K562 (cell line): ENCODE measurements around the gene ASB10. TPM values are rescaled to one million over a fixed set of nuclear protein-coding genes. Genes with fewer than 3 reads are reported as not detected.

Experiments used
- CHD1 ChIP-seq: fragments of 200-600 bp; sonication (generic); IDR thresholded peaks from one replicate; pipeline ENCODE4 v1.6.1; 2012; ENCODE audit warnings: mild to moderate bottlenecking, moderate library complexity, low read length, inconsistent platforms
- CUX1 ChIP-seq: fragments of 200-800 bp; sonication (Bioruptor generic); IDR thresholded peaks from 2 replicates; pipeline ENCODE4 v1.6.1; 2016; ENCODE audit warnings: missing genetic modification characterization, missing compliant biosample characterization
- JUND ChIP-seq, 2 experiments: IDR thresholded peaks; 2 replicates in 1 of 2; 3 replicates in 1 of 2; pipeline ENCODE4 v1.6.1; 2011; ENCODE audit warnings: borderline replicate concordance in 2 of 2, low read depth in 2 of 2, low read length in 2 of 2, improper control_type of control experiment in 1 of 2, missing biosample characterization in 1 of 2, missing genetic modification characterization in 1 of 2, missing genetic modification reagents in 1 of 2
- TOE1 ChIP-seq, 2 experiments: fragments of 450-650 bp in 1 of 2; sonication (generic) in 1 of 2; formaldehyde crosslinking in 1 of 2; IDR thresholded peaks; 2 replicates each; pipeline versions ENCODE4 v1.7.1 to v1.8.0; 2016 to 2022; ENCODE audit warnings: borderline replicate concordance in 2 of 2, mild to moderate bottlenecking in 2 of 2, antibody characterized with exemption in 1 of 2, inconsistent platforms in 1 of 2, low read depth in 1 of 2, missing genetic modification reagents in 1 of 2, moderate library complexity in 1 of 2
- ZBTB43 ChIP-seq: sonication (generic); formaldehyde crosslinking; IDR thresholded peaks from 2 replicates; pipeline ENCODE4 v1.8.0; 2023; ENCODE audit warnings: mild to moderate bottlenecking, missing genetic modification reagents
- ZNF347 ChIP-seq: fragments of 450-650 bp; formaldehyde crosslinking; IDR thresholded peaks from 2 replicates; pipeline ENCODE4 v1.4.0; 2020; ENCODE audit warnings: low read depth, mild to moderate bottlenecking, moderate library complexity
- ZNF444 ChIP-seq: fragments of 250-450 bp; sonication (Bioruptor Pico); IDR thresholded peaks from 2 replicates; pipeline ENCODE4 v1.4.0; 2020; ENCODE audit warnings: mild to moderate bottlenecking, moderate library complexity
- polyA plus RNA-seq, 8 experiments: library from polyadenylated mRNA; depleted of rRNA in 4 of 8; stranded (reverse) in 5 of 8; unstranded in 3 of 8; fragments of >200 nt; fragmentation: Nextera tagmentation in 2 of 8; fragmentation: Illumina TruSeq in 1 of 8; extraction: Ambion mirVana in 2 of 8; extraction: Trizol in 1 of 8; gene quantifications; 2 replicates each; pipeline versions ENCODE4 v1.2.1 to v1.2.3, GENCODE V29; 2011 to 2014; ENCODE audit warnings: inconsistent platforms in 1 of 8, missing spikeins in 1 of 8
- total RNA-seq, 7 experiments: library from RNA; depleted of rRNA in 6 of 7; stranded (reverse); fragments of >200 nt in 6 of 7; fragmentation: Illumina TruSeq in 2 of 7; extraction: Trizol in 2 of 7; gene quantifications; 2 replicates each; pipeline versions ENCODE4 v1.2.1 to v1.2.3, GENCODE V29; 2011 to 2021; ENCODE audit warnings: low replicate concordance in 1 of 7
- TF ChIP-seq, protein P1 (sequence below): sonication (generic); formaldehyde crosslinking; IDR thresholded peaks from 2 replicates; pipeline ENCODE4 v1.8.0; 2022; ENCODE audit warnings: missing genetic modification reagents, mild to moderate bottlenecking, borderline replicate concordance
- TF ChIP-seq, protein P2 (sequence below): sonication (generic); formaldehyde crosslinking; IDR thresholded peaks from 2 replicates; pipeline ENCODE4 v1.4.0; 2020; ENCODE audit warnings: mild to moderate bottlenecking, missing genetic modification reagents

ASB10 gene
- total and polyA plus RNA-seq, 9 of the 15 experiments (the other 6 are each of a cell fraction or from before 2014, with no cell fraction given) = not detected

DNA sequence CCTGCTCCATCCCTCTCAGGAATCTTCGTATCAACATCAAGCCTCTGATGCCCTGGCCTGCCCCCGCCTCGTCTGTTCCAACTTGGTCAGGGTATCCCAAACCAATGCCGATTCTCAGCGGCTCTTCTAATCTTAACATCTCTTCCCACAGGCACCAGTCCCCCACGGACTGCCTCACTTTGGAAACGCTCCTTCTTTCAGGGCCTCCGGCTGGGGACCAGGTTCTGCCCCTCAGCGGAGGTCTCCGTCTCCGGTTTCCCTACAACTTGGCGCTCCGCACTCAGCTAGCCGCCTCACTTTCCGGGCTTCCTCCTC lies 39.5 kb upstream of the ASB10 start (continued):
- TF ChIP-seq, protein P1, sequence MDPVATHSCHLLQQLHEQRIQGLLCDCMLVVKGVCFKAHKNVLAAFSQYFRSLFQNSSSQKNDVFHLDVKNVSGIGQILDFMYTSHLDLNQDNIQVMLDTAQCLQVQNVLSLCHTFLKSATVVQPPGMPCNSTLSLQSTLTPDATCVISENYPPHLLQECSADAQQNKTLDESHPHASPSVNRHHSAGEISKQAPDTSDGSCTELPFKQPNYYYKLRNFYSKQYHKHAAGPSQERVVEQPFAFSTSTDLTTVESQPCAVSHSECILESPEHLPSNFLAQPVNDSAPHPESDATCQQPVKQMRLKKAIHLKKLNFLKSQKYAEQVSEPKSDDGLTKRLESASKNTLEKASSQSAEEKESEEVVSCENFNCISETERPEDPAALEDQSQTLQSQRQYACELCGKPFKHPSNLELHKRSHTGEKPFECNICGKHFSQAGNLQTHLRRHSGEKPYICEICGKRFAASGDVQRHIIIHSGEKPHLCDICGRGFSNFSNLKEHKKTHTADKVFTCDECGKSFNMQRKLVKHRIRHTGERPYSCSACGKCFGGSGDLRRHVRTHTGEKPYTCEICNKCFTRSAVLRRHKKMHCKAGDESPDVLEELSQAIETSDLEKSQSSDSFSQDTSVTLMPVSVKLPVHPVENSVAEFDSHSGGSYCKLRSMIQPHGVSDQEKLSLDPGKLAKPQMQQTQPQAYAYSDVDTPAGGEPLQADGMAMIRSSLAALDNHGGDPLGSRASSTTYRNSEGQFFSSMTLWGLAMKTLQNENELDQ (CRISPR knock-in tag) = 0 out of 2 replicates have a peak, but pooled peaks have one; percentile 13
- TF ChIP-seq JUND (IDR thresholded peaks at IDR 0.05; ENCODE audit: borderline replicate concordance, low read depth, low read length) = no peak
- no peak for TF ChIP-seq JUND (tag; IDR thresholded peaks at IDR 0.05; ENCODE audit: borderline replicate concordance, low read depth, low read length)
- TF ChIP-seq, protein P2, sequence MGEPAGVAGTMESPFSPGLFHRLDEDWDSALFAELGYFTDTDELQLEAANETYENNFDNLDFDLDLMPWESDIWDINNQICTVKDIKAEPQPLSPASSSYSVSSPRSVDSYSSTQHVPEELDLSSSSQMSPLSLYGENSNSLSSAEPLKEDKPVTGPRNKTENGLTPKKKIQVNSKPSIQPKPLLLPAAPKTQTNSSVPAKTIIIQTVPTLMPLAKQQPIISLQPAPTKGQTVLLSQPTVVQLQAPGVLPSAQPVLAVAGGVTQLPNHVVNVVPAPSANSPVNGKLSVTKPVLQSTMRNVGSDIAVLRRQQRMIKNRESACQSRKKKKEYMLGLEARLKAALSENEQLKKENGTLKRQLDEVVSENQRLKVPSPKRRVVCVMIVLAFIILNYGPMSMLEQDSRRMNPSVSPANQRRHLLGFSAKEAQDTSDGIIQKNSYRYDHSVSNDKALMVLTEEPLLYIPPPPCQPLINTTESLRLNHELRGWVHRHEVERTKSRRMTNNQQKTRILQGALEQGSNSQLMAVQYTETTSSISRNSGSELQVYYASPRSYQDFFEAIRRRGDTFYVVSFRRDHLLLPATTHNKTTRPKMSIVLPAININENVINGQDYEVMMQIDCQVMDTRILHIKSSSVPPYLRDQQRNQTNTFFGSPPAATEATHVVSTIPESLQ (CRISPR knock-in tag) = 0 out of 2 replicates have a peak, but pooled peaks have one; percentile 2
- no peak for TF ChIP-seq ZNF347 (CRISPR knock-in tag)
- no peak for TF ChIP-seq ZNF444 (CRISPR knock-in tag)
- no peak for TF ChIP-seq CUX1 (CRISPR knock-in tag)
- TF ChIP-seq ZBTB43 = peak; percentile 69; the same call in 1 of the 2 replicates
- peak; percentile 49 for TF ChIP-seq CHD1
- TF ChIP-seq TOE1 (IDR thresholded peaks at IDR 0.05; ENCODE audit: borderline replicate concordance) = no peak
- 0 out of 2 replicates have a peak, but pooled peaks have one; percentile 27 for TF ChIP-seq TOE1 (CRISPR knock-in tag; IDR thresholded peaks at IDR 0.05; ENCODE audit: borderline replicate concordance, low read depth)
